IMR-90 (cell line): ENCODE results near the gene SIGLEC15. TPM values are rescaled to one million over a fixed set of nuclear protein-coding genes. Genes with fewer than 3 reads are reported as not detected.

Source experiments
- ATAC-seq: fragments of 200-7000 bp; cut with Tn5 transposase; 2 replicates; pipeline ENCODE4 v1.9.1; 2020; ENCODE audit warnings: low read depth, mild to moderate bottlenecking, moderate library complexity
- BruUV-seq: library from RNA; stranded (reverse); fragments of 400-500 nt; replicated peaks from 2 replicates; lab custom pipeline; 2021; lab: Mats Ljungman, UMichigan
- CTCF ChIA-PET: fragments of 300-600 bp; formaldehyde crosslinking; extraction: SDS; loops from one replicate; lab custom pipeline; 2021; ENCODE audit warnings: antibody characterized with exemption; lab: Yijun Ruan, JAX
- POLR2A ChIA-PET: fragments of 300-600 bp; sonication (Branson Sonifier 250); formaldehyde crosslinking; loops from one replicate; lab custom pipeline; 2022; ENCODE audit warnings: antibody characterized with exemption; ENCODE audit not compliant: unreplicated experiment; lab: Charles Lee
- DNase-seq: peaks from one replicate; pipeline ENCODE4 v3.0.0; 2013
- H2AFZ ChIP-seq: replicated peaks from 2 replicates; pipeline ENCODE3; 2013; ENCODE audit warnings: low read length, mild to moderate bottlenecking; ENCODE audit not compliant: poor library complexity
- H2AK5ac ChIP-seq: 2 replicates; pipeline ENCODE4 v1.6.1; 2013; ENCODE audit warnings: low read depth, low read length, inconsistent platforms
- H2AK9ac ChIP-seq: replicated peaks from 2 replicates; pipeline ENCODE3; 2013; ENCODE audit warnings: mild to moderate bottlenecking, low read depth, low read length, moderate library complexity; ENCODE audit not compliant: poor library complexity
- H2BK120ac ChIP-seq: 2 replicates; pipeline ENCODE4 v1.6.1; 2013; ENCODE audit warnings: low read depth, low read length, inconsistent platforms
- H2BK15ac ChIP-seq: 3 replicates; pipeline ENCODE4 v1.6.1; 2013; ENCODE audit warnings: low read depth, low read length, inconsistent platforms
- H2BK20ac ChIP-seq: 2 replicates; pipeline ENCODE4 v1.6.1; 2013; ENCODE audit warnings: low read depth, mild to moderate bottlenecking, inconsistent platforms, low read length, moderate library complexity
- H2BK5ac ChIP-seq: 2 replicates; pipeline ENCODE4 v1.6.1; 2013; ENCODE audit warnings: mild to moderate bottlenecking, low read depth, low read length, inconsistent platforms; ENCODE audit not compliant: poor library complexity, severe bottlenecking
- H3K14ac ChIP-seq: replicated peaks from 2 replicates; pipeline ENCODE4 v1.6.1; 2013; ENCODE audit warnings: low read depth, low read length, inconsistent platforms
- H3K18ac ChIP-seq: 2 replicates; pipeline ENCODE4 v1.6.1; 2013; ENCODE audit warnings: low read depth, low read length, control low read depth
- H3K23ac ChIP-seq: 2 replicates; pipeline ENCODE4 v1.6.1; 2013; ENCODE audit warnings: low read depth, low read length, inconsistent platforms
- H3K27ac ChIP-seq: 2 replicates; pipeline ENCODE4 v1.5.1; 2013; ENCODE audit warnings: mild to moderate bottlenecking, control low read depth, low read length; ENCODE audit not compliant: insufficient read depth
- H3K27me3 ChIP-seq: 2 replicates; pipeline ENCODE4 v1.6.1; 2013; ENCODE audit warnings: low read length; ENCODE audit not compliant: control insufficient read depth, insufficient read depth
- H3K36me3 ChIP-seq: 2 replicates; pipeline ENCODE4 v1.6.1; 2013; ENCODE audit warnings: low read length, mixed read lengths; ENCODE audit not compliant: control insufficient read depth, insufficient read depth
- H3K4ac ChIP-seq: 2 replicates; pipeline ENCODE4 v1.6.1; 2013; ENCODE audit warnings: low read depth, low read length, inconsistent platforms
- H3K4me1 ChIP-seq: 2 replicates; pipeline ENCODE4 v1.6.1; 2013; ENCODE audit warnings: low read length, mixed read lengths; ENCODE audit not compliant: control insufficient read depth, insufficient read depth
- H3K4me2 ChIP-seq: 2 replicates; pipeline ENCODE4 v1.6.1; 2013; ENCODE audit warnings: low read depth, mild to moderate bottlenecking, control low read depth, low read length, moderate library complexity
- H3K4me3 ChIP-seq: 2 replicates; pipeline ENCODE4 v1.5.1; 2013; ENCODE audit warnings: low read depth, mild to moderate bottlenecking, control low read depth, low read length, moderate library complexity; ENCODE audit not compliant: insufficient read depth
- H3K56ac ChIP-seq: 2 replicates; pipeline ENCODE4 v1.6.1; 2013; ENCODE audit warnings: low read length, inconsistent platforms; ENCODE audit not compliant: insufficient read depth; ENCODE audit errors: extremely low read depth
- H3K79me1 ChIP-seq, 2 experiments: 2 replicates each; pipeline ENCODE4 v1.6.1; 2013; ENCODE audit warnings: low read length in 2 of 2, inconsistent platforms in 1 of 2, low read depth in 1 of 2
- H3K9ac ChIP-seq: 2 replicates; pipeline ENCODE4 v1.6.1; 2013; ENCODE audit warnings: low read depth, low read length, control low read depth
- H3K9me1 ChIP-seq: 2 replicates; pipeline ENCODE4 v1.6.1; 2013; ENCODE audit warnings: low read length, inconsistent platforms; ENCODE audit not compliant: insufficient read depth
- H3K9me3 ChIP-seq: 2 replicates; pipeline ENCODE4 v1.6.1; 2013; ENCODE audit warnings: low read length; ENCODE audit not compliant: control insufficient read depth, insufficient read depth
- H4K20me1 ChIP-seq: 2 replicates; pipeline ENCODE4 v1.6.1; 2013; ENCODE audit warnings: low read length, inconsistent platforms; ENCODE audit not compliant: insufficient read depth
- H4K5ac ChIP-seq: 2 replicates; pipeline ENCODE4 v1.6.1; 2013; ENCODE audit warnings: mild to moderate bottlenecking, low read depth, low read length, control low read depth
- H4K8ac ChIP-seq, 2 experiments: 2 replicates each; pipeline ENCODE4 v1.6.1; 2013; ENCODE audit warnings: low read depth in 2 of 2, low read length in 2 of 2, control low read depth in 1 of 2, inconsistent platforms in 1 of 2
- H4K91ac ChIP-seq: 2 replicates; pipeline ENCODE4 v1.6.1; 2013; ENCODE audit warnings: low read depth, low read length, inconsistent platforms; ENCODE audit not compliant: insufficient read depth
- BHLHE40 ChIP-seq: fragments of 150-350 bp; IDR thresholded peaks from 2 replicates; pipeline ENCODE4 v1.6.1; 2016; ENCODE audit warnings: mild to moderate bottlenecking, low read depth, low read length
- MAFK ChIP-seq: IDR thresholded peaks from 2 replicates; pipeline ENCODE4 v1.6.1; 2012; ENCODE audit warnings: low read depth, low read length, improper control_type of control experiment
- WGBS, 2 experiments: methylation state at CpG; one replicate each; pipeline versions ENCODE4 v1.1.5 to v1.1.7; 2013; ENCODE audit warnings: missing lambda C conversion rate in 2 of 2; ENCODE audit not compliant: insufficient read length in 1 of 2; ENCODE audit errors: extremely low coverage in 2 of 2; 5-methylcytosine and 5-hydroxymethylcytosine counted together
- dilution Hi-C: fragments of 300-500 bp; cut with HindIII; formaldehyde crosslinking; loops from one replicate; pipeline ENCODE4 v1.14.3; 2018; ENCODE audit warnings: low sequenced_read_pairs; ENCODE audit not compliant: unreplicated experiment
- in situ Hi-C: fragments of 300-500 bp; cut with MboI; formaldehyde crosslinking; loops from 3 replicates; pipeline ENCODE4 v1.14.3; 2019; ENCODE audit warnings: low sequenced_read_pairs, inconsistent platforms, mixed read lengths
- intact Hi-C: fragments of 100-400 bp; cut with micrococcal nuclease; formaldehyde crosslinking; loops from 2 replicates; pipeline ENCODE4 v1.10.0; 2022
- polyA plus RNA-seq, 3 experiments: library from polyadenylated mRNA; depleted of rRNA; stranded (reverse); fragments of >200 nt; gene quantifications; 2 replicates each; pipeline ENCODE4 v1.2.3, GENCODE V29; 2012; ENCODE audit warnings: low replicate concordance in 1 of 3
- total RNA-seq: library from RNA; depleted of rRNA; stranded (reverse); fragments of >200 nt; gene quantifications from 2 replicates; pipeline ENCODE4 v1.2.3, GENCODE V29; 2012
- TF ChIP-seq, protein P1 (sequence below): fragments of 150-350 bp; IDR thresholded peaks from 2 replicates; pipeline ENCODE4 v1.6.1; 2017; ENCODE audit warnings: mild to moderate bottlenecking, antibody characterized with exemption, low read length, low read depth

The SIGLEC15 gene
- total and polyA plus RNA-seq, 2 of the 4 experiments (the other 2 are of a cell fraction) = 1.1 to 1.8 TPM

DNA sequence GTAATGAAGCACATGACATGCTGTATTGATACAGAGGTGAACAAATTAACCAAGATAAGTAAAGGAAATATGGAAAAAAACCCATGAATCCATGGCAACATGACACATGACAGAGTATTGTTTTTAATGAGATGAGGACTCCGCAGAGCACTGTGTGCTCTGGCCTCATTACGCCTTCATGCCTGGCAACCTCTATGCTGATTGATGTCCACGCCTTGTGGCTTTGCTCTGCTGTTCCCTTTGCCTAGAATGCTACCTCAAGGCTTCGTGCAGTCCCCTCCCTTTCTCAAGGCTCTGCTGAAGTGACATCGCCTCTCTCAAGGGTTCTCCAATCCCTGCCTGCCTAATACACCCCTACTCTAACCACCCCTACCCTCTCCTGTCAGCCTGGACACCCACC lies 8.4 kb downstream of the SIGLEC15 start:
- Histone ChIP-seq H3K14ac (peak overlapping the region; percentile 39; the same call in 1 of the 2 replicates), H3K9me3 (no peaks in the 10 kb centered on the region), H2AK5ac (peak overlapping the region; percentile 93; the same call in 1 of the 2 replicates), H3K56ac (no peak overlapping the region), H4K8ac (peak overlapping the region in 1 of 2 experiments; percentile 34; a peak in 1 of 4 replicates), H4K91ac (peak overlapping the region; percentile 79; the same call in 1 of the 2 replicates), H2BK5ac (no peak overlapping the region), H3K18ac (no peak overlapping the region), H2BK120ac (peak overlapping the region; percentile 82; the same call in 1 of the 2 replicates), H3K23ac (0 out of 2 replicates have a peak overlapping the region, but pooled peaks have one; percentile 3), H4K5ac (no peak overlapping the region; the same call in 1 of the 2 replicates), H3K9ac (no peak overlapping the region), H3K9me1 (peaks cover 18% of the 10 kb centered on the region), H2AK9ac (no peak overlapping the region), H3K4me2 (no peak overlapping the region), H3K4me3 (no peak overlapping the region), H3K27ac (no peak overlapping the region), H3K4me1 (peaks cover 13% of the 10 kb centered on the region), H4K20me1 (no peaks in the 10 kb centered on the region), H3K27me3 (no peaks in the 10 kb centered on the region), H2BK15ac (peak overlapping the region; percentile 25; the same call in 2 of the 3 replicates), H3K4ac (peak overlapping the region; percentile 76), H3K79me1 (peaks cover 0 to 3% of the 10 kb centered on the region in 2 experiments; a peak in 1 of 4 replicates), H3K36me3 (no peaks in the 10 kb centered on the region), H2AFZ (no peak overlapping the region), H2BK20ac (peak overlapping the region; percentile 85)
- TF ChIP-seq MAFK = no peak
- TF ChIP-seq BHLHE40 = no peak
- TF ChIP-seq, protein P1, sequence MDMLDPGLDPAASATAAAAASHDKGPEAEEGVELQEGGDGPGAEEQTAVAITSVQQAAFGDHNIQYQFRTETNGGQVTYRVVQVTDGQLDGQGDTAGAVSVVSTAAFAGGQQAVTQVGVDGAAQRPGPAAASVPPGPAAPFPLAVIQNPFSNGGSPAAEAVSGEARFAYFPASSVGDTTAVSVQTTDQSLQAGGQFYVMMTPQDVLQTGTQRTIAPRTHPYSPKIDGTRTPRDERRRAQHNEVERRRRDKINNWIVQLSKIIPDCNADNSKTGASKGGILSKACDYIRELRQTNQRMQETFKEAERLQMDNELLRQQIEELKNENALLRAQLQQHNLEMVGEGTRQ = no peak
- ATAC-seq = no peak
- ChIA-PET CTCF (no interaction called here), POLR2A (no interaction called here)
- no peak for DNase-seq
- 85% methylated on average over 4 of the region's 5 CpGs; no CpG with 5 or more reads in 1 of the 2 experiments for WGBS, 2 experiments
- in situ Hi-C loops = no loop called here
- dilution Hi-C loops = no loop called here
- no TSS peak for BruUV-seq
- intact Hi-C loops = no loop called here
